Tibial nerve (tissue), 4 donors: ENCODE data around the gene CCL25.

Experiments used
- EP300 ChIP-seq, 2 donors: sonication (generic); formaldehyde crosslinking; IDR thresholded peaks; one replicate each; pipeline ENCODE4 v1.6.1; 2017; ENCODE audit warnings: antibody characterized with exemption in 2 of 2, mild to moderate bottlenecking in 1 of 2
- POLR2A ChIP-seq, 2 donors: fragments of 450-650 bp; IDR thresholded peaks; one replicate each; pipeline ENCODE4 v1.6.1; 2017; ENCODE audit warnings: antibody characterized with exemption in 2 of 2, mild to moderate bottlenecking in 2 of 2, moderate library complexity in 2 of 2
- TF ChIP-seq, protein P1 (sequence below), 5 experiments: fragments of 200-600 bp in 3 of 5; fragments of 450-650 bp in 2 of 5; sonication (generic) in 3 of 5; IDR thresholded peaks; one replicate each; pipeline ENCODE4 v1.5.1; 2016 to 2019; ENCODE audit warnings: antibody characterized with exemption in 5 of 5, mild to moderate bottlenecking in 3 of 5, moderate library complexity in 2 of 5

DNA sequence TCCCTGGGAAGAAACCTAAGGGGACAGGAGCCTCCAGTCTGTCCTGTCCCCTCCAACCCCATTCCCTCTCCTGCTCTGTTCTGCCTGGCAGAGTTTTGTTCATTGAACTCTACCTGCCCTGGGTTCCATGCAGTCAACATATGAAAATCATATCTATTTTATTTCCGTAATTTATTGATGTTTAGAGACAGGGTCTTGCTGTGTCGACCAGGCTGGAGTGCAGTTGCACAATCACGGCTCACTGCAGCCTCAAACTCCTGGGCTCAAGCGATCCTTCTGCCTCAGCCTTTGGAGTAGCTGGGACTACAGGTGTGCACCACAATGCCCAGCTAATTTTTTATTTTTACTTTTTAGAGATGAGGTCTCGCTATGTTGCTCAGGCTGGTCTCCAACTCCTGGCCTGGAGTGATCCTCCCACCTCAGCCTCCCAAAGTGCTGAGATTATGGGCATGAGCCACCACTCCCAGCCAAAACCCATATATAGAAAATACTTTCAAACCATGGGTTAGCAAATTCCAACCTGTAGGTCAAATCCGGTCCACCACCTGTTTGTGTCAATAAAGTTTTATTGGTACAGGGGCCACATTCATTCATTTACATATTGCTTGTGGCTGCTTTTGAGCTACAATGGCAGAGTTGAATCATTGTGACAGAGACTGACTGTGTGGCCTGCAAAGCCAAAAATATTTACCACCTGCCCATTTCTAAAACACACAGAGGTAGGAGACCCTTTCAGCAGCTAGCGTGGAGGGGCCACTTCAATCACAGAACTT, 57.5 kb downstream of the CCL25 start:
- no peak for TF ChIP-seq POLR2A (IDR thresholded peaks at IDR 0.05)
- TF ChIP-seq, protein P1, sequence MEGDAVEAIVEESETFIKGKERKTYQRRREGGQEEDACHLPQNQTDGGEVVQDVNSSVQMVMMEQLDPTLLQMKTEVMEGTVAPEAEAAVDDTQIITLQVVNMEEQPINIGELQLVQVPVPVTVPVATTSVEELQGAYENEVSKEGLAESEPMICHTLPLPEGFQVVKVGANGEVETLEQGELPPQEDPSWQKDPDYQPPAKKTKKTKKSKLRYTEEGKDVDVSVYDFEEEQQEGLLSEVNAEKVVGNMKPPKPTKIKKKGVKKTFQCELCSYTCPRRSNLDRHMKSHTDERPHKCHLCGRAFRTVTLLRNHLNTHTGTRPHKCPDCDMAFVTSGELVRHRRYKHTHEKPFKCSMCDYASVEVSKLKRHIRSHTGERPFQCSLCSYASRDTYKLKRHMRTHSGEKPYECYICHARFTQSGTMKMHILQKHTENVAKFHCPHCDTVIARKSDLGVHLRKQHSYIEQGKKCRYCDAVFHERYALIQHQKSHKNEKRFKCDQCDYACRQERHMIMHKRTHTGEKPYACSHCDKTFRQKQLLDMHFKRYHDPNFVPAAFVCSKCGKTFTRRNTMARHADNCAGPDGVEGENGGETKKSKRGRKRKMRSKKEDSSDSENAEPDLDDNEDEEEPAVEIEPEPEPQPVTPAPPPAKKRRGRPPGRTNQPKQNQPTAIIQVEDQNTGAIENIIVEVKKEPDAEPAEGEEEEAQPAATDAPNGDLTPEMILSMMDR (IDR thresholded peaks at IDR 0.05), result no peak
- no peak for TF ChIP-seq EP300 (IDR thresholded peaks at IDR 0.05)
